C4-2B (cell line): Measurements from ENCODE around the gene SCLY.

Experiments used
- ZFX ChIP-seq: fragments of 450-650 bp; IDR thresholded peaks from 2 replicates; pipeline ENCODE4 v1.6.1; 2017
- TF ChIP-seq, protein P1 (sequence below): fragments of 450-650 bp; conservative IDR thresholded peaks from 2 replicates; pipeline ENCODE4 v1.5.1; 2017; ENCODE audit warnings: mild to moderate bottlenecking

DNA sequence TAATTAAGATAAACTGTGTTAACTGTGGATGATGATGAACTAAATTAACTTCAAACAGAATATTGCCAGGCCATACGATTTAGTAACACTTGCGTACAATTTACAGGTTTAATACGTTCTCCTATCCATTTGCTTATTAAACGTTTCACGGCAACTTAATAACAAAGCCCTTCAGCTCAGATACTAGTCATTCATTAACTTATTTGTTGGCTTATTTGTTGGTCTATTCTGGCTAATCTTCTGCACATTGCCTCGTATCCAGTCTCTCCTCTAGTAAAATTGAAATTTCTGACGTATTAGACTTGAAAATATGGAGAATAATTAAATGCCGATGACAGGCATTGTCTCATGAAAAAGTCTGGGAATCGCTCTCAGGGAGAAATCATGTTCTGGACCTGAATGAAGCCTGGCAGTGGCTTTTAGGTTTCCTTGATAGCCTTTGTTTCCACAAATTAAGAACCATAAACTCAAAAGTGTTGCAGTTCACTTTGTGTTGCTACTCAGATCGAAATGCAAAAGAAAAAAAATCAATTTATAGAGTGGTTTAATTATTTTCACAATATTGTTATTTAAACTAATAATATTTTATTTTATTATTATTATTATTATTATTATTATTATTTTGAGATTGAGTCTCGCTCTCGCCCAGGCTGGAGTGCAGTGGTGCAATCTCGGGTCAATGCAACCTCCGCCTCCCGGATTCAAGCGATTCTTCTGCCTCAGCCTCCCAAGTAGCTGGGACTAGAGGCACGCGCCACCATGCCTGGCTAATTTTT, 4.5 kb downstream of the SCLY start:
- TF ChIP-seq, protein P1, sequence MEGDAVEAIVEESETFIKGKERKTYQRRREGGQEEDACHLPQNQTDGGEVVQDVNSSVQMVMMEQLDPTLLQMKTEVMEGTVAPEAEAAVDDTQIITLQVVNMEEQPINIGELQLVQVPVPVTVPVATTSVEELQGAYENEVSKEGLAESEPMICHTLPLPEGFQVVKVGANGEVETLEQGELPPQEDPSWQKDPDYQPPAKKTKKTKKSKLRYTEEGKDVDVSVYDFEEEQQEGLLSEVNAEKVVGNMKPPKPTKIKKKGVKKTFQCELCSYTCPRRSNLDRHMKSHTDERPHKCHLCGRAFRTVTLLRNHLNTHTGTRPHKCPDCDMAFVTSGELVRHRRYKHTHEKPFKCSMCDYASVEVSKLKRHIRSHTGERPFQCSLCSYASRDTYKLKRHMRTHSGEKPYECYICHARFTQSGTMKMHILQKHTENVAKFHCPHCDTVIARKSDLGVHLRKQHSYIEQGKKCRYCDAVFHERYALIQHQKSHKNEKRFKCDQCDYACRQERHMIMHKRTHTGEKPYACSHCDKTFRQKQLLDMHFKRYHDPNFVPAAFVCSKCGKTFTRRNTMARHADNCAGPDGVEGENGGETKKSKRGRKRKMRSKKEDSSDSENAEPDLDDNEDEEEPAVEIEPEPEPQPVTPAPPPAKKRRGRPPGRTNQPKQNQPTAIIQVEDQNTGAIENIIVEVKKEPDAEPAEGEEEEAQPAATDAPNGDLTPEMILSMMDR: no peak
- TF ChIP-seq ZFX: no peak
